Sigmoid colon (tissue), 7 donors: ENCODE measurements around the gene FANCC. TPM values are rescaled to one million over a fixed set of nuclear protein-coding genes. Genes with fewer than 3 reads are reported as not detected.
A peak's percentile ranks its signal among the peaks of the same experiment; 100 is the strongest.

ENCODE experiments used
- DNase-seq: peaks from one replicate; pipeline ENCODE4 v3.0.0-alpha.2; 2019
- H3K27ac ChIP-seq, 4 donors: fragments of 200-600 bp; sonication (generic); one replicate each; pipeline ENCODE4 v1.5.1; 2016 to 2019; ENCODE audit warnings: mild to moderate bottlenecking in 1 of 4
- H3K27me3 ChIP-seq, 3 donors: fragments of 200-600 bp; sonication (generic); one replicate each; pipeline ENCODE4 v1.5.1; 2019; ENCODE audit warnings: mild to moderate bottlenecking in 1 of 3
- H3K36me3 ChIP-seq, 4 donors: fragments of 200-600 bp; sonication (generic); one replicate each; pipeline ENCODE4 v1.5.1; 2016 to 2019
- H3K4me1 ChIP-seq, 4 donors: fragments of 200-600 bp; sonication (generic); one replicate each; pipeline ENCODE4 v1.5.1; 2017 to 2019
- H3K4me3 ChIP-seq, 4 donors: fragments of 200-600 bp; sonication (generic); one replicate each; pipeline ENCODE4 v1.5.1; 2017 to 2019; ENCODE audit warnings: mild to moderate bottlenecking in 2 of 4, moderate library complexity in 1 of 4
- H3K9me3 ChIP-seq, 4 donors: fragments of 200-600 bp in 3 of 4; sonication (generic) in 3 of 4; one replicate each; pipeline versions ENCODE4 v1.5.1 to v1.6.1; 2013 to 2019
- CTCF ChIP-seq, 4 experiments: fragments of 450-650 bp in 3 of 4; fragments of 200-600 bp in 1 of 4; IDR thresholded peaks; one replicate each; pipeline ENCODE4 v1.5.1; 2016 to 2019; ENCODE audit warnings: antibody characterized with exemption in 4 of 4, mild to moderate bottlenecking in 3 of 4, moderate library complexity in 2 of 4
- EP300 ChIP-seq, 4 donors: sonication (generic); formaldehyde crosslinking; IDR thresholded peaks; one replicate each; pipeline ENCODE4 v1.6.1; 2017; ENCODE audit warnings: antibody characterized with exemption in 4 of 4
- POLR2A ChIP-seq, 2 donors: fragments of 450-650 bp; IDR thresholded peaks; one replicate each; pipeline ENCODE4 v1.6.1; 2016; ENCODE audit warnings: antibody characterized with exemption in 2 of 2, mild to moderate bottlenecking in 2 of 2, moderate library complexity in 2 of 2
- POLR2AphosphoS5 ChIP-seq, 4 donors: sonication (generic); formaldehyde crosslinking; IDR thresholded peaks; one replicate each; pipeline ENCODE4 v1.6.1; 2017; ENCODE audit warnings: antibody characterized with exemption in 4 of 4
- WGBS, 2 donors: extraction: QIAGEN DNeasy Blood & Tissue Kit; methylation state at CpG; one replicate each; pipeline ENCODE4 v1.1.7; 2013; 5-methylcytosine and 5-hydroxymethylcytosine counted together
- intact Hi-C: fragments of 100-400 bp; cut with DNase I; formaldehyde crosslinking; loops from one replicate; pipeline ENCODE4 v1.15.1; 2023
- polyA plus RNA-seq, 3 donors: library from polyadenylated mRNA; stranded (reverse); fragments of 200-250 nt; gene quantifications; one replicate each; pipeline ENCODE4 v1.2.3, GENCODE V29; 2013
- total RNA-seq, 4 donors: library from RNA; depleted of rRNA; stranded (reverse); fragments of >200 nt; gene quantifications; one replicate each; pipeline ENCODE4 v1.1.0, GENCODE V29; 2016
- donor health status: healthy with polysubstance abuse.
- donor health status: Bipolar disorder and iron deficiency.
- donor health status: healthy.

FANCC gene
- total and polyA plus RNA-seq, 7 donors = 2.4 to 10.6 (median 5.3) TPM

- Histone ChIP-seq H3K9me3 (no peaks in the 10 kb centered on the region), H3K36me3 (no peaks in the 10 kb centered on the region), H3K27me3 (no peaks in the 10 kb centered on the region), H3K4me1 (peaks cover 0 to 14% (median 5%) of the 10 kb centered on the region in 4 donors), H3K27ac (peak overlapping the region in 2 of 4 donors; percentile 40 to 49), H3K4me3 (no peak overlapping the region)
- no peak for DNase-seq
- 85 to 88% methylated on average over 3 of the region's 3 CpGs for WGBS, 2 donors
- intact Hi-C loops = no loop called here
- TF ChIP-seq POLR2AphosphoS5 (IDR thresholded peaks at IDR 0.05) (no peak), POLR2A (IDR thresholded peaks at IDR 0.05) (no peak), EP300 (IDR thresholded peaks at IDR 0.05) (no peak), CTCF (IDR thresholded peaks at IDR 0.05) (no peak)
Observed at GRCh38 chr9:95142728-95143127, 174.8 kb downstream of the FANCC start.

GRCh38 chr9:95142315-95142714 is 175.2 kb downstream of the FANCC start:
- no peaks in the 10 kb centered on the region for H3K27me3 ChIP-seq
- H3K9me3 ChIP-seq = no peaks in the 10 kb centered on the region
- H3K4me3 ChIP-seq = no peak overlapping the region
- peaks cover 0 to 19% (median 6%) of the 10 kb centered on the region in 4 donors for H3K4me1 ChIP-seq
- DNase-seq = no peak
- intact Hi-C loops = no loop called here
- no peak overlapping the region for H3K27ac ChIP-seq
- TF ChIP-seq EP300 (IDR thresholded peaks at IDR 0.05) (no peak), POLR2A (IDR thresholded peaks at IDR 0.05) (no peak), POLR2AphosphoS5 (IDR thresholded peaks at IDR 0.05) (no peak), CTCF (IDR thresholded peaks at IDR 0.05) (no peak)
- H3K36me3 ChIP-seq = no peaks in the 10 kb centered on the region
- 86 to 96% methylated on average over 4 of the region's 4 CpGs for WGBS, 2 donors

GRCh38 chr9:95140821-95141220 is 176.7 kb downstream of the FANCC start:
- Histone ChIP-seq H3K9me3 (no peaks in the 10 kb centered on the region), H3K36me3 (no peaks in the 10 kb centered on the region), H3K4me1 (peaks cover 0 to 19% (median 6%) of the 10 kb centered on the region in 4 donors), H3K27ac (no peak overlapping the region), H3K4me3 (no peak overlapping the region), H3K27me3 (no peaks in the 10 kb centered on the region)
- no peak for TF ChIP-seq CTCF (IDR thresholded peaks at IDR 0.05)
- intact Hi-C loops = no loop called here
- WGBS, 2 donors = 86 to 87% methylated on average over 2 of the region's 2 CpGs
- peak; percentile 29 for DNase-seq

GRCh38 chr9:95139126-95139525 is 178.4 kb downstream of the FANCC start:
- H3K36me3 ChIP-seq = no peaks in the 10 kb centered on the region
- H3K4me3 ChIP-seq = no peak overlapping the region
- intact Hi-C loops = no loop called here
- H3K27me3 ChIP-seq = no peaks in the 10 kb centered on the region
- no peak overlapping the region for H3K27ac ChIP-seq
- no peaks in the 10 kb centered on the region for H3K9me3 ChIP-seq
- no peak for TF ChIP-seq POLR2A (IDR thresholded peaks at IDR 0.05)
- TF ChIP-seq CTCF (IDR thresholded peaks at IDR 0.05) = no peak
- TF ChIP-seq POLR2AphosphoS5 (IDR thresholded peaks at IDR 0.05) = no peak
- TF ChIP-seq EP300 (IDR thresholded peaks at IDR 0.05) = no peak
- WGBS, 2 donors = 94 to 96% methylated on average over 10 of the region's 10 CpGs
- peak; percentile 58 for DNase-seq
- peaks cover 0 to 16% (median 6%) of the 10 kb centered on the region in 4 donors for H3K4me1 ChIP-seq

- TF ChIP-seq EP300 (IDR thresholded peaks at IDR 0.05) (no peak), CTCF (IDR thresholded peaks at IDR 0.05) (no peak), POLR2A (IDR thresholded peaks at IDR 0.05) (no peak), POLR2AphosphoS5 (IDR thresholded peaks at IDR 0.05) (no peak)
- intact Hi-C loops = no loop called here
- peak overlapping the region in 2 of 4 donors; percentile 1 to 42 for H3K27ac ChIP-seq
Observed at GRCh38 chr9:95138474-95138873, 179.0 kb downstream of the FANCC start.

More at GRCh38 chr9:95138474-95138873, 179.0 kb downstream of the FANCC start:
- Histone ChIP-seq H3K9me3 (no peaks in the 10 kb centered on the region), H3K27me3 (no peaks in the 10 kb centered on the region), H3K36me3 (no peaks in the 10 kb centered on the region), H3K4me3 (no peak overlapping the region), H3K4me1 (peaks cover 0 to 16% (median 3%) of the 10 kb centered on the region in 4 donors)
- whole genome bisulfite sequencing, 2 donors = 90 to 91% methylated on average over 10 of the region's 10 CpGs
- no peak for DNase-seq
